HEK293 (cell line): ENCODE results near the gene OR6C65.

Source experiments
- CTCF ChIA-PET: fragments of 350-600 bp; formaldehyde crosslinking; extraction: SDS; loops from one replicate; lab custom pipeline; 2021; ENCODE audit warnings: antibody characterized with exemption; lab: Yijun Ruan, JAX
- POLR2A ChIA-PET: fragments of 300-600 bp; formaldehyde crosslinking; extraction: SDS; loops from one replicate; lab custom pipeline; 2020; ENCODE audit warnings: antibody characterized with exemption, inconsistent platforms; lab: Yijun Ruan, JAX
- H3K27ac ChIP-seq: fragments of 200-500 bp; sonication (Bioruptor generic); 2 replicates; pipeline ENCODE4 v1.5.1; 2014; ENCODE audit warnings: low read depth, low read length, control low read depth, inconsistent platforms; ENCODE audit errors: extremely low read depth
- H3K36me3 ChIP-seq, 2 experiments: fragments of 200-500 bp in 1 of 2; sonication (Bioruptor generic) in 1 of 2; 1 replicate in 1 of 2; 2 replicates in 1 of 2; pipeline ENCODE4 v1.5.1; 2014 to 2017; ENCODE audit warnings: inconsistent platforms in 2 of 2, low read length in 2 of 2; ENCODE audit not compliant: control insufficient read depth in 2 of 2, insufficient read depth in 1 of 2
- H3K4me1 ChIP-seq: fragments of 200-500 bp; sonication (Bioruptor generic); 2 replicates; pipeline ENCODE4 v1.5.1; 2014; ENCODE audit warnings: mild to moderate bottlenecking, low read length, inconsistent platforms; ENCODE audit not compliant: control insufficient read depth, insufficient read depth
- H3K4me3 ChIP-seq: 2 replicates; pipeline ENCODE4 v1.5.1; 2011; ENCODE audit warnings: low read depth, mild to moderate bottlenecking, control low read depth, low read length, moderate library complexity
- H3K9me3 ChIP-seq: fragments of 200-500 bp; sonication (Bioruptor generic); 2 replicates; pipeline ENCODE4 v1.5.1; 2014; ENCODE audit warnings: low read depth, low read length, inconsistent platforms; ENCODE audit not compliant: control insufficient read depth, insufficient read depth
- ATF2 ChIP-seq: fragments of 450-650 bp; formaldehyde crosslinking; IDR thresholded peaks from 2 replicates; pipeline ENCODE4 v1.5.1; 2016; ENCODE audit warnings: missing biosample characterization, missing genetic modification characterization, low read depth
- FEZF1 ChIP-seq: fragments of 450-650 bp; formaldehyde crosslinking; IDR thresholded peaks from 2 replicates; pipeline ENCODE4 v1.5.1; 2016; ENCODE audit warnings: missing biosample characterization, missing genetic modification characterization
- KLF9 ChIP-seq: fragments of 450-650 bp; formaldehyde crosslinking; IDR thresholded peaks from 2 replicates; pipeline ENCODE4 v1.5.1; 2016; ENCODE audit warnings: missing biosample characterization, missing genetic modification characterization, low read depth
- REPIN1 ChIP-seq: fragments of 450-650 bp; formaldehyde crosslinking; IDR thresholded peaks from 2 replicates; pipeline ENCODE4 v1.5.1; 2017; ENCODE audit warnings: missing biosample characterization, missing genetic modification characterization, low read depth
- SP2 ChIP-seq: fragments of 450-650 bp; formaldehyde crosslinking; IDR thresholded peaks from 2 replicates; pipeline ENCODE4 v1.5.1; 2016; ENCODE audit warnings: missing biosample characterization, missing genetic modification characterization
- ZFP3 ChIP-seq: fragments of 450-650 bp; formaldehyde crosslinking; IDR thresholded peaks from 2 replicates; pipeline ENCODE4 v1.5.1; 2016; ENCODE audit warnings: low read depth, missing biosample characterization, missing genetic modification characterization
- ZNF157 ChIP-seq: fragments of 450-650 bp; formaldehyde crosslinking; IDR thresholded peaks from 2 replicates; pipeline ENCODE4 v1.5.1; 2016; ENCODE audit warnings: missing biosample characterization, missing genetic modification characterization
- ZNF169 ChIP-seq: fragments of 450-650 bp; formaldehyde crosslinking; IDR thresholded peaks from 2 replicates; pipeline ENCODE4 v1.5.1; 2016; ENCODE audit warnings: missing biosample characterization, missing genetic modification characterization
- ZNF2 ChIP-seq: fragments of 450-650 bp; formaldehyde crosslinking; IDR thresholded peaks from 2 replicates; pipeline ENCODE4 v1.5.1; 2016; ENCODE audit warnings: missing biosample characterization, missing genetic modification characterization
- ZNF223 ChIP-seq: fragments of 450-650 bp; formaldehyde crosslinking; IDR thresholded peaks from 2 replicates; pipeline ENCODE4 v1.5.1; 2016; ENCODE audit warnings: missing biosample characterization, missing genetic modification characterization
- ZNF23 ChIP-seq: fragments of 450-650 bp; formaldehyde crosslinking; IDR thresholded peaks from 2 replicates; pipeline ENCODE4 v1.5.1; 2016; ENCODE audit warnings: missing biosample characterization, missing genetic modification characterization, borderline replicate concordance
- ZNF274 ChIP-seq, 2 experiments: fragments of 200-500 bp in 1 of 2; fragments of 450-650 bp in 1 of 2; sonication (Bioruptor generic) in 1 of 2; formaldehyde crosslinking in 1 of 2; IDR thresholded peaks; 2 replicates each; pipeline versions ENCODE4 v1.5.1 to v1.6.1; 2014 to 2016; ENCODE audit warnings: borderline replicate concordance in 1 of 2, inconsistent platforms in 1 of 2, low read length in 1 of 2, missing biosample characterization in 1 of 2, missing genetic modification characterization in 1 of 2
- ZNF302 ChIP-seq: fragments of 450-650 bp; formaldehyde crosslinking; IDR thresholded peaks from 2 replicates; pipeline ENCODE4 v1.5.1; 2016; ENCODE audit warnings: missing biosample characterization, missing genetic modification characterization, low read depth
- ZNF341 ChIP-seq: fragments of 450-650 bp; formaldehyde crosslinking; IDR thresholded peaks from 2 replicates; pipeline ENCODE4; 2016; ENCODE audit warnings: low read depth, missing biosample characterization, missing genetic modification characterization
- ZNF362 ChIP-seq: fragments of 450-650 bp; formaldehyde crosslinking; IDR thresholded peaks from 2 replicates; pipeline ENCODE4 v1.5.1; 2016; ENCODE audit warnings: missing biosample characterization, missing genetic modification characterization
- ZNF530 ChIP-seq: fragments of 450-650 bp; formaldehyde crosslinking; IDR thresholded peaks from 2 replicates; pipeline ENCODE4 v1.5.1; 2016; ENCODE audit warnings: low read depth, missing biosample characterization, missing genetic modification characterization
- ZNF549 ChIP-seq: fragments of 450-650 bp; IDR thresholded peaks from 2 replicates; pipeline ENCODE4 v1.5.1; 2018; ENCODE audit warnings: missing biosample characterization, missing genetic modification characterization, mild to moderate bottlenecking, inconsistent platforms, moderate library complexity
- ZNF621 ChIP-seq: fragments of 450-650 bp; formaldehyde crosslinking; IDR thresholded peaks from 2 replicates; pipeline ENCODE4 v1.5.1; 2017; ENCODE audit warnings: missing biosample characterization, missing genetic modification characterization
- ZNF645 ChIP-seq: fragments of 450-650 bp; formaldehyde crosslinking; IDR thresholded peaks from 2 replicates; pipeline ENCODE4; 2016; ENCODE audit warnings: missing biosample characterization, missing genetic modification characterization
- ZNF658 ChIP-seq: fragments of 450-650 bp; formaldehyde crosslinking; IDR thresholded peaks from 2 replicates; pipeline ENCODE4; 2016; ENCODE audit warnings: missing biosample characterization, missing genetic modification characterization
- ZNF707 ChIP-seq: fragments of 450-650 bp; formaldehyde crosslinking; IDR thresholded peaks from 2 replicates; pipeline ENCODE4 v1.5.1; 2016; ENCODE audit warnings: missing biosample characterization, missing genetic modification characterization
- ZSCAN18 ChIP-seq: fragments of 450-650 bp; formaldehyde crosslinking; IDR thresholded peaks from 2 replicates; pipeline ENCODE4 v1.5.1; 2016; ENCODE audit warnings: missing biosample characterization, missing genetic modification characterization

OR6C65 gene

GRCh38 chr12:55446326-55446725, 46.0 kb downstream of the OR6C65 start (continued):
- TF ChIP-seq ZNF645 (no peak), FEZF1 (tag by site-specific recombination) (no peak), ZNF549 (tag by site-specific recombination) (no peak), ZNF223 (tag by site-specific recombination) (no peak), ZNF658 (no peak)

GRCh38 chr12:55448825-55449224, 48.5 kb downstream of the OR6C65 start:
- no peak for TF ChIP-seq ZNF530 (tag by site-specific recombination)
- TF ChIP-seq ZNF2, result no peak
- TF ChIP-seq ATF2 (tag by site-specific recombination), result no peak
- TF ChIP-seq ZNF157 (tag by site-specific recombination), result no peak
- no peak for TF ChIP-seq ZNF23
- TF ChIP-seq ZSCAN18 (tag by site-specific recombination), result no peak
- TF ChIP-seq ZNF658, result no peak
- no peak for TF ChIP-seq ZNF169 (tag by site-specific recombination)
- TF ChIP-seq ZNF707 (tag by site-specific recombination), result no peak
- no peak for TF ChIP-seq ZNF341 (tag by site-specific recombination)
- no peak for TF ChIP-seq ZFP3 (tag by site-specific recombination)
- TF ChIP-seq SP2 (tag by site-specific recombination), result no peak
- TF ChIP-seq KLF9, result no peak
- no peak for TF ChIP-seq ZNF621 (tag by site-specific recombination)
- no peak for TF ChIP-seq ZNF274 (IDR thresholded peaks at IDR 0.05; ENCODE audit: low read length)
- no peak for TF ChIP-seq ZNF274 (tag by site-specific recombination; IDR thresholded peaks at IDR 0.05; ENCODE audit: borderline replicate concordance)
- TF ChIP-seq ZNF302 (tag by site-specific recombination), result no peak
- TF ChIP-seq ZNF362 (tag by site-specific recombination), result no peak
- TF ChIP-seq REPIN1, result no peak
- no peak overlapping the region for H3K4me3 ChIP-seq
- H3K9me3 ChIP-seq, result no peaks in the 10 kb centered on the region
- no peaks in the 10 kb centered on the region for H3K36me3 ChIP-seq
- H3K27ac ChIP-seq, result no peak overlapping the region
- POLR2A ChIA-PET, result no interaction called here
- CTCF ChIA-PET, result no interaction called here
- no peaks in the 10 kb centered on the region for H3K4me1 ChIP-seq
